Mesenchymal stem cell (in vitro differentiated cells and primary cell): ENCODE data around the gene PTCD2.

Experiments used
- DNase-seq: peaks from one replicate; pipeline ENCODE4 v3.0.0-alpha.2; 2013
- H2AFZ ChIP-seq: one replicate; pipeline ENCODE4 v1.6.1; 2013; ENCODE audit warnings: low read depth, mild to moderate bottlenecking, control low read depth, inconsistent platforms, low read length, moderate library complexity
- H2AK5ac ChIP-seq: 2 replicates; pipeline ENCODE4 v1.6.1; 2013; ENCODE audit warnings: low read length, moderate library complexity, mild to moderate bottlenecking, inconsistent platforms; ENCODE audit not compliant: severe bottlenecking
- H2BK120ac ChIP-seq: one replicate; pipeline ENCODE4 v1.6.1; 2013; ENCODE audit warnings: low read depth, mild to moderate bottlenecking, inconsistent platforms, low read length, moderate library complexity
- H2BK12ac ChIP-seq, 2 experiments: one replicate each; pipeline ENCODE4 v1.6.1; 2013; ENCODE audit warnings: inconsistent platforms in 2 of 2, low read length in 2 of 2, mild to moderate bottlenecking in 2 of 2, moderate library complexity in 2 of 2, control low read depth in 1 of 2
- H2BK15ac ChIP-seq: one replicate; pipeline ENCODE4 v1.6.1; 2013; ENCODE audit warnings: mild to moderate bottlenecking, low read depth, inconsistent platforms; ENCODE audit not compliant: poor library complexity, severe bottlenecking
- H2BK5ac ChIP-seq: 2 replicates; pipeline ENCODE4 v1.6.1; 2013; ENCODE audit warnings: low read depth, mild to moderate bottlenecking, low read length, control low read depth, inconsistent platforms; ENCODE audit not compliant: poor library complexity, severe bottlenecking
- H3K14ac ChIP-seq, 2 experiments: one replicate each; pipeline ENCODE4 v1.6.1; 2013; ENCODE audit warnings: inconsistent platforms in 2 of 2, low read length in 2 of 2, control low read depth in 1 of 2, mild to moderate bottlenecking in 1 of 2, moderate library complexity in 1 of 2
- H3K18ac ChIP-seq, 2 experiments: one replicate each; pipeline ENCODE4 v1.6.1; 2013; ENCODE audit warnings: inconsistent platforms in 2 of 2, low read length in 2 of 2, control low read depth in 1 of 2, low read depth in 1 of 2, mild to moderate bottlenecking in 1 of 2
- H3K23ac ChIP-seq, 2 experiments: one replicate each; pipeline ENCODE4 v1.6.1; 2013; ENCODE audit warnings: inconsistent platforms in 2 of 2, low read length in 2 of 2, mild to moderate bottlenecking in 2 of 2, moderate library complexity in 2 of 2, control low read depth in 1 of 2
- H3K27ac ChIP-seq: 2 replicates; pipeline ENCODE4 v1.5.1; 2013; ENCODE audit warnings: mild to moderate bottlenecking, moderate library complexity, low read length, control low read depth, inconsistent platforms; ENCODE audit not compliant: poor library complexity, severe bottlenecking
- H3K27me3 ChIP-seq, 2 experiments: 2 replicates each; pipeline versions ENCODE4 v1.6.1 to v1.7.0; 2013; ENCODE audit warnings: low read length in 2 of 2, mild to moderate bottlenecking in 2 of 2, moderate library complexity in 2 of 2, control low read depth in 1 of 2, inconsistent platforms in 1 of 2; ENCODE audit not compliant: control insufficient read depth in 1 of 2, insufficient read depth in 1 of 2
- H3K36me3 ChIP-seq, 2 experiments: 2 replicates each; pipeline versions ENCODE4 v1.6.1 to v1.7.0; 2013; ENCODE audit warnings: low read length in 2 of 2, control low read depth in 1 of 2, inconsistent platforms in 1 of 2, low read depth in 1 of 2, mild to moderate bottlenecking in 1 of 2; ENCODE audit not compliant: insufficient read depth in 2 of 2, control insufficient read depth in 1 of 2
- H3K4ac ChIP-seq, 2 experiments: one replicate each; pipeline ENCODE4 v1.6.1; 2013; ENCODE audit warnings: inconsistent platforms in 2 of 2, low read length in 2 of 2, mild to moderate bottlenecking in 2 of 2, moderate library complexity in 2 of 2, control low read depth in 1 of 2, low read depth in 1 of 2
- H3K4me1 ChIP-seq: 2 replicates; pipeline ENCODE4 v1.6.1; 2013; ENCODE audit warnings: low read depth, low read length, control low read depth; ENCODE audit not compliant: control insufficient read depth, insufficient read depth
- H3K4me2 ChIP-seq: 2 replicates; pipeline ENCODE4 v1.6.1; 2013; ENCODE audit warnings: low read length, mild to moderate bottlenecking, inconsistent platforms; ENCODE audit not compliant: poor library complexity, severe bottlenecking
- H3K4me3 ChIP-seq, 2 experiments: 2 replicates each; pipeline versions ENCODE4 v1.5.1 to v1.7.0; 2013; ENCODE audit warnings: low read length in 2 of 2, mild to moderate bottlenecking in 2 of 2, control low read depth in 1 of 2, low read depth in 1 of 2; ENCODE audit not compliant: insufficient read depth in 1 of 2
- H3K79me1 ChIP-seq: replicated peaks from 2 replicates; pipeline ENCODE4 v1.6.1; 2013; ENCODE audit warnings: mild to moderate bottlenecking, control low read depth, low read length, inconsistent platforms; ENCODE audit not compliant: poor library complexity, severe bottlenecking
- H3K9ac ChIP-seq: 2 replicates; pipeline ENCODE4 v1.7.0; 2013; ENCODE audit warnings: mild to moderate bottlenecking, low read length, moderate library complexity
- H3K9me3 ChIP-seq: 2 replicates; pipeline ENCODE4 v1.7.0; 2013; ENCODE audit warnings: mild to moderate bottlenecking, low read length; ENCODE audit not compliant: control insufficient read depth
- H4K8ac ChIP-seq: one replicate; pipeline ENCODE4 v1.6.1; 2013; ENCODE audit warnings: inconsistent platforms, mild to moderate bottlenecking, low read length, moderate library complexity
- H4K91ac ChIP-seq: one replicate; pipeline ENCODE4 v1.6.1; 2013; ENCODE audit warnings: mild to moderate bottlenecking, low read length, inconsistent platforms
- WGBS: methylation state at CpG from one replicate; pipeline ENCODE4 v1.1.7; 2013; ENCODE audit warnings: mixed read lengths; 5-methylcytosine and 5-hydroxymethylcytosine counted together

PTCD2 gene

GRCh38 chr5:72346398-72346797 lies 26.2 kb downstream of the PTCD2 start:
- Histone ChIP-seq H3K4ac (no peak overlapping the region), H2AFZ (no peak overlapping the region), H2AK5ac (no peak overlapping the region), H2BK12ac (no peak overlapping the region), H4K91ac (no peak overlapping the region), H3K14ac (no peak overlapping the region), H3K23ac (no peak overlapping the region), H3K9ac (no peak overlapping the region), H2BK5ac (no peak overlapping the region), H2BK15ac (no peak overlapping the region), H4K8ac (no peak overlapping the region), H3K4me3 (no peak overlapping the region), H3K36me3 (peaks cover 9 to 45% of the 10 kb centered on the region in 2 experiments), H3K9me3 (no peaks in the 10 kb centered on the region), H3K4me2 (no peak overlapping the region), H3K27ac (no peak overlapping the region), H3K79me1 (no peaks in the 10 kb centered on the region), H2BK120ac (no peak overlapping the region), H3K4me1 (peaks cover 3% of the 10 kb centered on the region), H3K18ac (peak overlapping the region in 1 of 2 experiments; percentile 40), H3K27me3 (no peaks in the 10 kb centered on the region)
- DNase-seq: no peak
- whole genome bisulfite sequencing: 100% methylated on average over 2 of the region's 2 CpGs

DNA sequence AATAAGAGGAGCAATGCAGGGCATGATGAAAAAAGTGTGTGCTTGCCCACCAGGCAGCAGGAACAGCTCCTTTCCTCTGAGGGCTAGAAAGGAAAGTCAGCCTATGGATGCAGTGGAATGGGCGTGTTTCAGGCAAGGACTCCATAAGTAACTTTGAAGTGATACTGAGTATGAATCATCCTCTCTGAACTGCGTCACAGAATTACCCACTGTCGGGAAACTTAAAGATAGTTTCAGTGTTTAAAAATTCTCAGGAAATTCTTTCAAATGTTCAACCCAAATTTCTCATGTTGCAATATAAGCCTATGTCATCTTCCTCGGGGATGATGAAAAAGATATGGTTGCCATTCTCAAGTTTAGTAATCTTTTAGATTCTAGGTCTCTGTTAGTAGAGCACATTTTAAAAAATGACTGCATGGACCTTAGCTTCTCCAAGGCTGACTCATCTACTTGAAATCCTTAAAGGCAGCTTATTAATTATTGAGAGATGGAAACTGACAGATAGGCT lies 27.7 kb downstream of the PTCD2 start:
- Histone ChIP-seq H3K4ac (no peak overlapping the region), H3K27me3 (no peaks in the 10 kb centered on the region), H3K4me1 (peaks cover 3% of the 10 kb centered on the region), H3K18ac (no peak overlapping the region), H3K9ac (peak overlapping the region; percentile 74), H4K91ac (no peak overlapping the region), H3K79me1 (no peaks in the 10 kb centered on the region), H2BK15ac (no peak overlapping the region), H3K4me2 (no peak overlapping the region), H3K14ac (no peak overlapping the region), H3K23ac (no peak overlapping the region), H3K27ac (peak overlapping the region; percentile 42), H2BK12ac (no peak overlapping the region), H2BK120ac (no peak overlapping the region), H3K36me3 (peaks cover 7 to 36% of the 10 kb centered on the region in 2 experiments), H2BK5ac (no peak overlapping the region), H2AFZ (peak overlapping the region; percentile 27), H3K9me3 (no peaks in the 10 kb centered on the region), H3K4me3 (peak overlapping the region in 1 of 2 experiments; percentile 31), H4K8ac (no peak overlapping the region), H2AK5ac (no peak overlapping the region)
- WGBS: 0% methylated on average over 1 of the region's 4 CpGs
- DNase-seq: peak; percentile 97

DNA sequence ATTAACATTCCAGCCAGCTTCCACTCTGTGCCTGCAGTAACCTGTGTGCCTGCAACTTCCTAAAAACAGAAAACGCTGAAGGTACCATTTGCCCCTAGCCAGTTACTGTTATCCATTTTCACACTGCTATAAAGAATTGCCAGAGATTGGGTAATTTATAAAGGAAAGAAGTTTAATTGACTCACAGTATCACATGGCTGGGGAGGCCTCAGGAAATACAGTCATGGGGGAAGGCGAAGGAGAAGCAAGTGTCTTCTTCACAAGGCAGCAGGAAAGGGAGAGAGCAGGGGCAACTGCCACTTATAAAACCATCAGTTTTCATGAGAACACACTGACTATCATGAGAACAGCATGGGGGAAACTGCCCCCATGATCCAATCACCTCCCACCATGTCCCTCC lies 31.2 kb downstream of the PTCD2 start:
- Histone ChIP-seq H3K14ac (no peak overlapping the region), H4K91ac (no peak overlapping the region), H3K18ac (no peak overlapping the region), H2BK5ac (no peak overlapping the region), H3K4ac (no peak overlapping the region), H3K4me3 (no peak overlapping the region), H3K9me3 (no peaks in the 10 kb centered on the region), H3K23ac (no peak overlapping the region), H3K27ac (no peak overlapping the region), H2BK15ac (no peak overlapping the region), H3K9ac (no peak overlapping the region), H4K8ac (no peak overlapping the region), H3K36me3 (peaks cover under 1 to 16% of the 10 kb centered on the region in 2 experiments), H3K4me2 (no peak overlapping the region), H3K27me3 (no peaks in the 10 kb centered on the region), H3K4me1 (peaks cover 3% of the 10 kb centered on the region), H3K79me1 (no peaks in the 10 kb centered on the region), H2BK12ac (no peak overlapping the region), H2AFZ (no peak overlapping the region), H2AK5ac (no peak overlapping the region), H2BK120ac (no peak overlapping the region)
- 100% methylated on average over 1 of the region's 2 CpGs for WGBS
- DNase-seq: no peak

DNA sequence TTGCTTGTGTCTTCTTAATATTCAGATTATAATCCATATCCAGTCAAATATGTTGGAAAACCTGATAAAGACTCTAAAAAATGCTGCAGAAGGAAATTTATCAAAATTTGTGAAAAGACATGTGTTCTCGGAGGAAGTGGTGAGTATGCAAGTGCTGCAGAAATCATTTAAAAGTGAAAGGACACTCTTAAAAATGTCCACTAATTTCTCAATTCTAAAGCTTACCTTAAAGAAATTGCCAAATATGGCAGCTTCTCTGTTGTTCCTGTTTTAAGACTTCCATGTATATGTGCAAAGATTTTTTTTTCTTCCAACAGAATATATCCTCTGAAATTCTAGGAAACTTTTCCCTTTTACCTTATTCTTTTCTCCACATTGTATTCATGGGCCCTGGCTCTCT lies 32.4 kb downstream of the PTCD2 start:
- Histone ChIP-seq H3K4ac (no peak overlapping the region), H3K79me1 (no peaks in the 10 kb centered on the region), H3K18ac (no peak overlapping the region), H3K27ac (no peak overlapping the region), H4K91ac (no peak overlapping the region), H3K14ac (no peak overlapping the region), H3K27me3 (no peaks in the 10 kb centered on the region), H2BK5ac (no peak overlapping the region), H3K9ac (peak overlapping the region; percentile 65), H3K4me1 (peaks cover 1% of the 10 kb centered on the region), H4K8ac (no peak overlapping the region), H2BK12ac (no peak overlapping the region), H2BK120ac (no peak overlapping the region), H2AFZ (no peak overlapping the region), H3K4me2 (no peak overlapping the region), H3K4me3 (no peak overlapping the region), H3K23ac (no peak overlapping the region), H2BK15ac (no peak overlapping the region), H3K36me3 (peaks cover 0 to 9% of the 10 kb centered on the region in 2 experiments), H2AK5ac (no peak overlapping the region), H3K9me3 (no peaks in the 10 kb centered on the region)
- WGBS: no CpG with 5 or more reads among the region's 1 CpG
- no peak for DNase-seq
